ENCODE data around the gene MYLK4.
A peak's percentile ranks its signal among the peaks of the same experiment; 100 is the strongest.

MYLK4 gene

GRCh38 chr6:2719093-2719455, 31.6 kb downstream of the MYLK4 start:
- no peak overlapping the region for H3K4me3 ChIP-seq (ENCODE audit: low read depth, low read length)
- peaks cover 43% of the 10 kb centered on the region for H3K27me3 ChIP-seq (ENCODE audit: insufficient read depth, low read depth, severe bottlenecking)
- DNase-seq: no peak
- TF ChIP-seq, protein P1, sequence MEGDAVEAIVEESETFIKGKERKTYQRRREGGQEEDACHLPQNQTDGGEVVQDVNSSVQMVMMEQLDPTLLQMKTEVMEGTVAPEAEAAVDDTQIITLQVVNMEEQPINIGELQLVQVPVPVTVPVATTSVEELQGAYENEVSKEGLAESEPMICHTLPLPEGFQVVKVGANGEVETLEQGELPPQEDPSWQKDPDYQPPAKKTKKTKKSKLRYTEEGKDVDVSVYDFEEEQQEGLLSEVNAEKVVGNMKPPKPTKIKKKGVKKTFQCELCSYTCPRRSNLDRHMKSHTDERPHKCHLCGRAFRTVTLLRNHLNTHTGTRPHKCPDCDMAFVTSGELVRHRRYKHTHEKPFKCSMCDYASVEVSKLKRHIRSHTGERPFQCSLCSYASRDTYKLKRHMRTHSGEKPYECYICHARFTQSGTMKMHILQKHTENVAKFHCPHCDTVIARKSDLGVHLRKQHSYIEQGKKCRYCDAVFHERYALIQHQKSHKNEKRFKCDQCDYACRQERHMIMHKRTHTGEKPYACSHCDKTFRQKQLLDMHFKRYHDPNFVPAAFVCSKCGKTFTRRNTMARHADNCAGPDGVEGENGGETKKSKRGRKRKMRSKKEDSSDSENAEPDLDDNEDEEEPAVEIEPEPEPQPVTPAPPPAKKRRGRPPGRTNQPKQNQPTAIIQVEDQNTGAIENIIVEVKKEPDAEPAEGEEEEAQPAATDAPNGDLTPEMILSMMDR (IDR thresholded peaks at IDR 0.05; ENCODE audit: low read depth, low read length): no peak
- no peak overlapping the region for H3K27ac ChIP-seq
- peaks cover 10% of the 10 kb centered on the region for H3K9me3 ChIP-seq (ENCODE audit: severe bottlenecking)
- H3K36me3 ChIP-seq: no peaks in the 10 kb centered on the region

DNA sequence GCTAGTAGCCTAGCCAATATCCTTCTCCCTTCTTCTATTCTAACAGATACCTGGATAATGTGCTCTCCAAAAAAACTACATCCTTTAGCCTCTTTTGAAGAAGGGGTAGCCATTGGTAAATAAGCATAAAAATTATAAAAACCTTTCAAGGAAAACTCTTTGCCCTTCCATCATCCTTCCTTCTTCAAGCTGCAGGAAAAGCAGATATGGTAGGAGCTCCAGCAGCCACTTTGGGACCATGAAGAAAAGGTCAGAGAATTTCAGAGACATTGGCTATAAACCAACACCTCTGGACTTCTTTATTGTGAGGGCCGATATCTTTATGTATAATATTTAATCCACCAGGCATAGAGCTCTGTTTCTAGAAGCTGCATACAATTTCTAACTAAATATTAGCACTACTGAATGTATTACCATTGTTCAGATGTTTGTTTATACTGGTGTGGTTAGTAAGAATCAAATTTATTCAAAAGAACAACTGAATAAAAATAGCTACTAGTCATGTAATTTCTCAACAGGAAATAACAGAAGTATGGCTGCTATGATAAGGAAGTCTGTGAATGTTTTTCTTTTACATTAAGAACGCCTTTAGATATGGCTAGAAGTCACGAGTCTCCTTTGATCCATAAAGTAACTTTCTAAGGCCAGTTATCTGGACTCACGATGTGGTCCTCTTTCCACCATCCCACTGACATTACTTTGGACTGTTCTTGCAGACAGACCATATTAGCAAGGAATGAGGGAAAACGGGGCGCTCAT, 32.2 kb downstream of the MYLK4 start:
- no peak for DNase-seq
- Histone ChIP-seq H3K4me3 (ENCODE audit: low read depth, low read length) (no peak overlapping the region), H3K27me3 (ENCODE audit: insufficient read depth, low read depth, severe bottlenecking) (peaks cover 43% of the 10 kb centered on the region), H3K9me3 (ENCODE audit: severe bottlenecking) (peaks cover 10% of the 10 kb centered on the region), H3K36me3 (no peaks in the 10 kb centered on the region), H3K27ac (no peak overlapping the region)
- TF ChIP-seq, protein P1 (IDR thresholded peaks at IDR 0.05; ENCODE audit: low read depth, low read length): no peak

DNA sequence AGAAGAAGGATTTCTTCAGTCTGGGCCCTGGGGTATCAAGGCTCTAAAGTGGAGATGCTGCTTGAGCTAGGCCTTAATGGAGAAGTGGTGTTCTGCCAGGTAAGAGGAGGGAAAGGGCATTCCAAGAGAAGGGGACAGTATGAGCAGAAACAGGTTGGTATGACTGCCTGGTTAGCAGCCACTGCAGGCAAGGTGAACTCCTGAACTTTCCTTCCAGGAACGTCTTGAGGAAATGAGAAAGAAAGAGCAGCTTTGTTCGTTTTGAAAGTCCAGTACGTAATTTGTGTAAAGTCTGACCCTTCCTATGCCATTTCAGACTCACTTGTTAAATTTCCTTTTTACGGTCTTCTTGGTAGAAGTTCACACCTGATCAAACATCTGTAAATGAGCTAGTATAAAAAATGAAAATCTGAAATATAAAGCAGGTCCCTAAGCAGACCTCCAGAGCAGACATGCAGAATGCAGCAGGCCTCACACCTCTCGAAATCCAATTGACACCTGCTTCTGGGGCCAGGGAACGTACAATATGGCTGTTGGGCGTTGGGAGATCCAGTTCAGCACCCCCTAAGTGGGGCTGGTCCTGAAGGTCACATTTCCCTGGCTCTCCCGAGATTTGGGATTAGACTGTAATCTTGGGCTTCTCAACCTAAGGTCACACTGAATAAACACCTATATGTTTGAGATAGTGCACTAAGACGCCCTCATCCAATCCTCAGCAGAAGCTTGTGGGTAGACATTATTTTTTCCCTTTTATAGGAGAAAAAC, 33.6 kb downstream of the MYLK4 start:
- TF ChIP-seq, protein P1 (IDR thresholded peaks at IDR 0.05; ENCODE audit: low read depth, low read length): no peak
- no peak overlapping the region for H3K27ac ChIP-seq
- no peak for DNase-seq
- H3K9me3 ChIP-seq (ENCODE audit: severe bottlenecking): peaks cover 5% of the 10 kb centered on the region
- H3K4me3 ChIP-seq (ENCODE audit: low read depth, low read length): no peak overlapping the region
- H3K27me3 ChIP-seq (ENCODE audit: insufficient read depth, low read depth, severe bottlenecking): peaks cover 47% of the 10 kb centered on the region
- H3K36me3 ChIP-seq: no peaks in the 10 kb centered on the region

GRCh38 chr6:2715737-2716136, 35.0 kb downstream of the MYLK4 start:
- H3K36me3 ChIP-seq: no peaks in the 10 kb centered on the region
- H3K4me3 ChIP-seq (ENCODE audit: low read depth, low read length): no peak overlapping the region
- DNase-seq: no peak
- TF ChIP-seq, protein P1 (IDR thresholded peaks at IDR 0.05; ENCODE audit: low read depth, low read length): no peak
- H3K9me3 ChIP-seq (ENCODE audit: severe bottlenecking): peaks cover 2% of the 10 kb centered on the region
- H3K27me3 ChIP-seq (ENCODE audit: insufficient read depth, low read depth, severe bottlenecking): peaks cover 54% of the 10 kb centered on the region
- H3K27ac ChIP-seq: no peak overlapping the region

DNA sequence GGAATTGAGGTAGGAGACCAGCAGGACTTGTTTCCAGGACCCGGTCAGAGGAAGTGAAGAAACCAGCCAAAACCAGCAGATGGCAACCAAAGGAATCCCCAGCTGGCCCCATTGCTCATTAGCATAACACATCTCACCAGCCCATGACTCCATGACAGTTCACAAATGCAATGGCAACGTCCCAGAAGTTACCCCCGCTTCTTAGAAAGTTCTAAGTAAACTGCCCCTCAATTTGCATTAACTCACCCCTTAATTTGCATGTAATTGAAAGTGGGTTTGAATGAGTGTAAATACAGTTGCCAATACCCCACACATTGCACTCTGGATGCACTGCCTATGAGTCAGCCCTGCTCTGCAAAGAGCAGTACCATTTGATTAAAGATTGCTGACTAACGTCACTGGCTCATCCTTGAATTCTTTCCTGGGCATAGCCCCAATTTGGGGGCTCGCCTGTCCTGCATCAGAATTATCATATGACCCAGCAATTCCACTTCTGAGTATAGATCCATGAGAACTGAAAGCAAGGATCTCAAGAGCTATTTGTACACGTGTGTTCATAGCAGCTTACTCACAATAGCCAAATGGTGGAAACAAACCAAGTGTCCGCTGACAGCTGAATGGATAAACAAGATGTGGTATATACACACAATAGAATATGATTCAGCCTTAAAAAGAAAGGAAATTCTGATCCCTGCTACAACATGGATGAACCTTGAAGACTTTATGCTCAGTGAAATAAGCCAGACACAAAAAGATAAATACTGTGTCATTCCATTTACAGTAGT, 36.4 kb downstream of the MYLK4 start:
- H3K9me3 ChIP-seq (ENCODE audit: severe bottlenecking): no peaks in the 10 kb centered on the region

More for the DNA sequence above, 36.4 kb downstream of the MYLK4 start:
- DNase-seq: no peak
- H3K4me3 ChIP-seq (ENCODE audit: low read depth, low read length): no peak overlapping the region
- H3K27me3 ChIP-seq (ENCODE audit: insufficient read depth, low read depth, severe bottlenecking): peaks cover 45% of the 10 kb centered on the region
- TF ChIP-seq, protein P1 (IDR thresholded peaks at IDR 0.05; ENCODE audit: low read depth, low read length): 0 out of 2 replicates have a peak, but pooled peaks have one; percentile 5
- no peaks in the 10 kb centered on the region for H3K36me3 ChIP-seq
- no peak overlapping the region for H3K27ac ChIP-seq
